GM19395 (cell line): ENCODE results near the gene CASP3.
"Not testable (repeated sequence)": the region's sequence is repeated elsewhere in the genome, so short reads cannot be mapped to it uniquely, and the experiment has no call there.

Experiments
- ATAC-seq: cut with Tn5 transposase; IDR thresholded peaks from one replicate; pipeline ENCODE4 v1.9.1; 2021; ENCODE audit warnings: mild to moderate bottlenecking, moderate library complexity; ENCODE audit not compliant: unreplicated experiment

The CASP3 gene

GRCh38 chr4:184596617-184597185 is 52.5 kb downstream of the CASP3 start:
- no peak for ATAC-seq

DNA sequence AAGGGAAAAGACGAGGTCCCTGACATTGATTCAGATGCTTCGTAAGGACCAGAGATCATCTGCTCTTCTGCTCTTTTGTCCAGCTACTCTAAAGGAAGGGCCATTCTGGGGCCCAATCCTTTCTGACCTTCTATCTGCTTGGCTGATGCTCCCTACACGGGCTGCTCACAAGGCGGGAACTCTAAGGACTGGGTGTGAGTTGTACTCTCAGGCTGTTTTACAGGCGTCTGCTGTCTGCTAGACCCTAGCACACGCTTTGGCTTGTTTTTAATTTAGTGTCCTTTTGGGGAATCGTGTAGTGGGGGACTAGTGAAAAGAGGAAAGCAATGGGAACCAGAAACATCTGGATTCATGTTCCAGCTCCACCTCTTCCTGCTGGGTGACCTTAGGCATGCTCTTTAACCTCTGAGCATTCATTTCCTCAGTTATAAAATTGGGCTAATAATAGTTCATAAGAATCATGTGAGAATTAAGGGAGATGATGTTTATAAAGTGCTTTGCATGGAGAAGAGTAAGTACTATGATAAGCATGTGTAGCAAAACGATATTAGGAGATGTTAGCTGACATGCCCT is 53.1 kb downstream of the CASP3 start:
- ATAC-seq = no peak

DNA sequence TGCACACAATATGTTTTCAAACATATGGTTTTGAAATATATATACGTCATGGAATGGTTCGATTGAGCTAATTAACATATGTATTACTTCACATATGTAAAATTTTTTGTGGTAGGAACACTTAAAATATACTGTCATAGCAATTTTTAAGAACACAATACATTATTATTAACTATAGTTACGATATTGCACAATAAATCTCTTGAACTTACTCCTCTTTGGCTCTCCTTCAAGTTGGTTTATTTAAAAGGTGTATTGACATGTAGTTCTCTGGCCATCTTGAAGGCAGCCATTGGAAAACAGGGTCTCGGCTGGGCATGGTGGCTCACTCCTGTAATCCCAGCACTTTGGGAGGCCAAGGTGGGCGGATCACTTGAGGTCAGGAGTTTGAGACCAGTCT is 53.8 kb downstream of the CASP3 start:
- ATAC-seq = no peak

- no peak for ATAC-seq
Observed at GRCh38 chr4:184593461-184593860, 55.8 kb downstream of the CASP3 start.

DNA sequence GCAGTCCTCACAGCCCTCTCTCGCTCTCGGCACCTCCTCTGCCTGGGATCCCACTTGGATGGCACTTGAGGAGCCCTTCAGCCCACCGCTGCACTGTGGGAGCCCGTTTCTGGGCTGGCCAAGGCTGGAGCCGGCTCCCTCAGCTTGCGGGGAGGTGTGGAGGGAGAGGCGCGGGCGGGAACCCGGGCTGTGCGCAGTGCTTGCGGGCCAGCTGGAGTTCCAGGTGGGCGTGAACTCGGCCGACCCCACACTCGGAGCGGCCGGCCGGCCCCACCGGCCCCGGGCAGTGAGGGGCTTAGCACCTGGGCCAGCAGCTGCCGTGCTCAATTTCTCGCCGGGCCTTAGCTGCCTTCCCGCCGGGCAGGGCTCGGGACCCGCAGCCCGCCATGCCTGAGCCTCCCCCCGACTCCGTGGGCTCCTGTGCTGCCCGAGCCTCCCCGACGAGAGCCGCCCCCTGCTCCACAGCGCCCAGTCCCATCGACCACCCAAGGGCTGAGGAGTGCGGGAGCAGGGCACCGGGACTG is 57.4 kb downstream of the CASP3 start:
- not testable (repeated sequence) for ATAC-seq

DNA sequence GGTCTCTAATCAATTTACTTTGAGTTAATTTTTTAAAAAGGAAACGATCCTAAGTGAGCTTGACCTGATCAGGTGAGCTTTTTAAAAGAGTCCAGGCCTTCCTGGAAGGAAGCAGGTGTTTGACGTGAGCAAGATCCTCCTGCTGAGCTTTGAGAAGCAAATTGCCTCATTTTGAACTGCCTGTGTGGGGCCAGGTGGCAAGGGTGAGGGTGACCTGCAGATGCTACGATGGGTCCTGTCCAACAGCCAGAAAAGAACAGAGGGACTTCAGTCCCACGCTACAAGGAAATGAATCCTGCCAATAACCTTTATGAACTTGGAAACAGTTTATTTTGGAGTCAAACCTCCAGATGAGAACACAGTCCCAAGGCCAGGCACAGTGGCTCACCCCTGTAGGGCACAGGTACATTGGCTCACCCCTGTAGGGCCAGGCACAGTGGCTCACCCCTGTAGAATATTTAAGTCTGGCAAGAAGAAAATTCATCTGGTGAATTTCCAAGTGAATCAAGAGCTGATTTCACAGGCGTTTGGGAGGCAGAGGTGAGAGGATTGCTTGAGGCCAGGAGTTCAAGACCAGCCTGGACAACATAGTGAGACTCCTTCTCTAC is 58.1 kb downstream of the CASP3 start:
- ATAC-seq = no peak

- ATAC-seq = no peak
Observed at GRCh38 chr4:184590196-184590595, 59.1 kb downstream of the CASP3 start.

GRCh38 chr4:184588893-184589292 is 60.4 kb downstream of the CASP3 start:
- ATAC-seq = no peak

GRCh38 chr4:184587701-184588100 is 61.5 kb downstream of the CASP3 start:
- ATAC-seq = no peak

GRCh38 chr4:184587221-184587620 is 62.0 kb downstream of the CASP3 start:
- ATAC-seq = no peak

- ATAC-seq = no peak
Observed at GRCh38 chr4:184583738-184584502, 65.3 kb downstream of the CASP3 start.
